ENCODE measurements around the gene USP54.

Gene USP54

DNA sequence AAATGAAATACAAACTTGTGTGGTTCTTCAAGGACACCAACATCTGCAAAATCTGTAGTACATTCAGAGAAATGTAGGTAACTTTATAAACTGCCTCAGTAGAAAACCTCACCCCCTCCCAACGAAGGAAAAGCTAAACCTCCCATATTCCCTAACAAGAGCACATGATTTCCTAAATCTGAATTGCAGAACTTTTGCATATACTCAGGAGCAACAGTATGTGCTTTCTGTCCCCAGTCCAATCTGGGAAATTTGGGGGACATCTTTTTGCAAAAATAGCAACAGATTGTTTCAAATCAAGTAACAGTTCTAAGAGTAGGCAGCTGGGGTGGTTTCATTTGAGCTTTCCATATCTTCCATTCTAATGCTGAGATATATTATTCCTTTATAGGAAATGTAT, 142.0 kb downstream of the USP54 start:
- no peak for DNase-seq (ENCODE audit: low spot score)
- TF ChIP-seq, protein P1, sequence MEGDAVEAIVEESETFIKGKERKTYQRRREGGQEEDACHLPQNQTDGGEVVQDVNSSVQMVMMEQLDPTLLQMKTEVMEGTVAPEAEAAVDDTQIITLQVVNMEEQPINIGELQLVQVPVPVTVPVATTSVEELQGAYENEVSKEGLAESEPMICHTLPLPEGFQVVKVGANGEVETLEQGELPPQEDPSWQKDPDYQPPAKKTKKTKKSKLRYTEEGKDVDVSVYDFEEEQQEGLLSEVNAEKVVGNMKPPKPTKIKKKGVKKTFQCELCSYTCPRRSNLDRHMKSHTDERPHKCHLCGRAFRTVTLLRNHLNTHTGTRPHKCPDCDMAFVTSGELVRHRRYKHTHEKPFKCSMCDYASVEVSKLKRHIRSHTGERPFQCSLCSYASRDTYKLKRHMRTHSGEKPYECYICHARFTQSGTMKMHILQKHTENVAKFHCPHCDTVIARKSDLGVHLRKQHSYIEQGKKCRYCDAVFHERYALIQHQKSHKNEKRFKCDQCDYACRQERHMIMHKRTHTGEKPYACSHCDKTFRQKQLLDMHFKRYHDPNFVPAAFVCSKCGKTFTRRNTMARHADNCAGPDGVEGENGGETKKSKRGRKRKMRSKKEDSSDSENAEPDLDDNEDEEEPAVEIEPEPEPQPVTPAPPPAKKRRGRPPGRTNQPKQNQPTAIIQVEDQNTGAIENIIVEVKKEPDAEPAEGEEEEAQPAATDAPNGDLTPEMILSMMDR (IDR thresholded peaks at IDR 0.05; ENCODE audit: extremely low read depth, insufficient read depth, missing control alignments): no peak
- in situ Hi-C loops (cut with MboI; ENCODE audit: low pct_unique_long_range_greater_than_20kb, low sequenced_read_pairs, unreplicated experiment): no loop called here

DNA sequence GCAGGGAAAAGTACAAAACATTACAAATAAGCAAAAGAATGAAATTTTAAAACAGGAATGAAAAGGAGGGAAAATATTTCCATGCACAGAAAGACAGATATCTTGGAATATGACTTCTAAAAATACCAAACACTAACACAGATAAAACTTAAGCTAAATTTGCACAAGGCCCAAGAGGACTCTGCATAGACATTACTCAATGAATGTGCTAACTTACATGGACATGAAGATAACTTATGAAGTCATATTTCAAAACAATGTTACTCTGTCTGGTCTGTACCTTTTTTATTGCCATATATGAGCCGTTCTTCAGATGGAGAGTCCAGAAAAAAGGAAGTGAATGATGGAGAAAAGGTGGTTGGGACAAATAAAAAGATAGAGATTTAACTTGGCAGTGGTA, 142.8 kb downstream of the USP54 start:
- in situ Hi-C loops (cut with MboI; ENCODE audit: low pct_unique_long_range_greater_than_20kb, low sequenced_read_pairs, unreplicated experiment): no loop called here
- no peak for DNase-seq (ENCODE audit: low spot score)
- TF ChIP-seq, protein P1 (IDR thresholded peaks at IDR 0.05; ENCODE audit: extremely low read depth, insufficient read depth, missing control alignments): no peak

Measured in GM13977 (cell line).